ENCODE measurements around the gene DOK4.

The DOK4 gene

GRCh38 chr16:57518922-57519321 is 32.6 kb upstream of the DOK4 start:
- H3K4me3 ChIP-seq (ENCODE audit: low read depth, low read length): no peak overlapping the region
- DNase-seq (ENCODE audit: low read depth): no peak
- no peak for TF ChIP-seq CTCF (IDR thresholded peaks at IDR 0.05; ENCODE audit: insufficient read depth, low read depth, low read length, missing control alignments)

GRCh38 chr16:57518520-57518919 is 32.2 kb upstream of the DOK4 start:
- H3K4me3 ChIP-seq (ENCODE audit: low read depth, low read length): no peak overlapping the region
- no peak for DNase-seq (ENCODE audit: low read depth)
- no peak for TF ChIP-seq CTCF (IDR thresholded peaks at IDR 0.05; ENCODE audit: insufficient read depth, low read depth, low read length, missing control alignments)

GRCh38 chr16:57517397-57518367 is 31.4 kb upstream of the DOK4 start:
- no peak for TF ChIP-seq CTCF (IDR thresholded peaks at IDR 0.05; ENCODE audit: insufficient read depth, low read depth, low read length, missing control alignments)
- no peak for DNase-seq (ENCODE audit: low read depth)

GRCh38 chr16:57516773-57517172 is 30.5 kb upstream of the DOK4 start:
- TF ChIP-seq CTCF (IDR thresholded peaks at IDR 0.05; ENCODE audit: insufficient read depth, low read depth, low read length, missing control alignments): no peak
- H3K4me3 ChIP-seq (ENCODE audit: low read depth, low read length): no peak overlapping the region
- no peak for DNase-seq (ENCODE audit: low read depth)

More at GRCh38 chr16:57517397-57518367, 31.4 kb upstream of the DOK4 start:
- no peak overlapping the region for H3K4me3 ChIP-seq (ENCODE audit: low read depth, low read length)

GRCh38 chr16:57516176-57516725 is 30.0 kb upstream of the DOK4 start:
- no peak for DNase-seq (ENCODE audit: low read depth)

More at GRCh38 chr16:57516176-57516725, 30.0 kb upstream of the DOK4 start:
- TF ChIP-seq CTCF (IDR thresholded peaks at IDR 0.05; ENCODE audit: insufficient read depth, low read depth, low read length, missing control alignments): no peak
- H3K4me3 ChIP-seq (ENCODE audit: low read depth, low read length): no peak overlapping the region

All from GM12865 (cell line).